HAP-1 (cell line): ENCODE data around the gene GDF7.

ENCODE experiments used
- DNase-seq, 2 experiments: peaks; one replicate each; pipeline ENCODE4 v3.0.0-alpha.2; 2016 to 2020; ENCODE audit warnings: low spot score in 2 of 2
- H3K27me3 ChIP-seq: fragments of 250-450 bp; sonication (Bioruptor Pico); 2 replicates; pipeline ENCODE4 v1.5.1; 2020; ENCODE audit warnings: low read depth, mild to moderate bottlenecking, moderate library complexity
- H3K36me3 ChIP-seq: fragments of 250-450 bp; sonication (Bioruptor Pico); replicated peaks from 2 replicates; pipeline ENCODE4 v1.5.1; 2020; ENCODE audit warnings: mild to moderate bottlenecking
- H3K4me1 ChIP-seq: fragments of 250-450 bp; sonication (Bioruptor Pico); 2 replicates; pipeline ENCODE4 v1.5.1; 2020; ENCODE audit warnings: mild to moderate bottlenecking
- H3K4me3 ChIP-seq: fragments of 250-450 bp; sonication (Bioruptor Pico); 2 replicates; pipeline ENCODE4 v1.5.1; 2020; ENCODE audit warnings: mild to moderate bottlenecking, moderate library complexity
- H3K9me3 ChIP-seq: fragments of 250-450 bp; sonication (Bioruptor Pico); 2 replicates; pipeline ENCODE4 v1.5.1; 2020; ENCODE audit warnings: mild to moderate bottlenecking, moderate library complexity
- in situ Hi-C: fragments of 300-500 bp; cut with MboI; formaldehyde crosslinking; loops from 3 replicates; pipeline ENCODE4 v1.14.3; 2020; ENCODE audit warnings: low sequenced_read_pairs, inconsistent platforms, mixed read lengths

GDF7 gene

DNA sequence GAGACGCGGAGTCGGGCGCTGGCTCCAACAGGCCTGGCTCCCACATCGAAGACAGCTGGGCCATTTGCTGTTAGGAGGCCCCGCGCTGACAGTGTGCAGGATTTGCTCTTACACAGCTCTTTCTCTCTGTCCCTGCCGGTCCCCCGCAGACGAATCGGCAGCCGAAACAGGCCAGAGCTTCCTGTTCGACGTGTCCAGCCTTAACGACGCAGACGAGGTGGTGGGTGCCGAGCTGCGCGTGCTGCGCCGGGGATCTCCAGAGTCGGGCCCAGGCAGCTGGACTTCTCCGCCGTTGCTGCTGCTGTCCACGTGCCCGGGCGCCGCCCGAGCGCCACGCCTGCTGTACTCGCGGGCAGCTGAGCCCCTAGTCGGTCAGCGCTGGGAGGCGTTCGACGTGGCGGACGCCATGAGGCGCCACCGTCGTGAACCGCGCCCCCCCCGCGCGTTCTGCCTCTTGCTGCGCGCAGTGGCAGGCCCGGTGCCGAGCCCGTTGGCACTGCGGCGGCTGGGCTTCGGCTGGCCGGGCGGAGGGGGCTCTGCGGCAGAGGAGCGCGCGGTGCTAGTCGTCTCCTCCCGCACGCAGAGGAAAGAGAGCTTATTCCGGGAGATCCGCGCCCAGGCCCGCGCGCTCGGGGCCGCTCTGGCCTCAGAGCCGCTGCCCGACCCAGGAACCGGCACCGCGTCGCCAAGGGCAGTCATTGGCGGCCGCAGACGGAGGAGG is 3.5 kb downstream of the GDF7 start:
- Histone ChIP-seq H3K4me3 (no peak overlapping the region), H3K36me3 (no peaks in the 10 kb centered on the region; the same call in 1 of the 2 replicates), H3K4me1 (peaks cover 4% of the 10 kb centered on the region; the same call in 1 of the 2 replicates), H3K27me3 (no peaks in the 10 kb centered on the region), H3K9me3 (no peaks in the 10 kb centered on the region)
- in situ Hi-C loops, result loop anchor here (25.0 kb wide), 2 partner anchors 442 to 642 kb away; partner anchors contain the start of gene TDRD15
- DNase-seq, result no peak

- Histone ChIP-seq H3K4me3 (no peak overlapping the region), H3K4me1 (peaks cover 4% of the 10 kb centered on the region; the same call in 1 of the 2 replicates), H3K27me3 (no peaks in the 10 kb centered on the region), H3K36me3 (no peaks in the 10 kb centered on the region; the same call in 1 of the 2 replicates), H3K9me3 (no peaks in the 10 kb centered on the region)
- in situ Hi-C loops, result loop anchor here (25.0 kb wide), 2 partner anchors 441 to 641 kb away; partner anchors contain the start of gene TDRD15
- no peak for DNase-seq
Observed at GRCh38 chr2:20671036-20671735, 4.2 kb downstream of the GDF7 start.

DNA sequence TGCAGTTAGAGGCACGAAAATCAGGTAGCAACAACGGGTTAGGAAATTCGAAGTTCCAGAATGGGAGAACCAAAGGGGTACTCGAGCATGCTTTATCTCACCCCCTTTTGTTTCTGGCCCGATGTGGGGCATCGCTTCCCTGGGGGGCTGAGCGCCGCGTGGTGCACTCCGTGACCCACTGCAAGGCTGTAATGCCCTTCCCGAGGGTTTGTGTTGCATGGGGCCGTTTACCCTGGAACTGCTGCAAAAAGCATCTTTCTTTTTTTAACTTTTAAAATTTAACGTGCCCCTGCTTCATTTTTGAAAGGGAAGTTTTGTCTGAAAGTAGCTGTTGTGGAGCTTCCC is 4.8 kb downstream of the GDF7 start:
- H3K36me3 ChIP-seq, result no peaks in the 10 kb centered on the region; the same call in 1 of the 2 replicates
- no peaks in the 10 kb centered on the region for H3K9me3 ChIP-seq
- DNase-seq, result no peak
- H3K27me3 ChIP-seq, result no peaks in the 10 kb centered on the region
- H3K4me3 ChIP-seq, result no peak overlapping the region
- in situ Hi-C loops, result loop anchor here (25.0 kb wide), 2 partner anchors 441 to 641 kb away; partner anchors contain the start of gene TDRD15
- peaks cover 4% of the 10 kb centered on the region; the same call in 1 of the 2 replicates for H3K4me1 ChIP-seq

DNA sequence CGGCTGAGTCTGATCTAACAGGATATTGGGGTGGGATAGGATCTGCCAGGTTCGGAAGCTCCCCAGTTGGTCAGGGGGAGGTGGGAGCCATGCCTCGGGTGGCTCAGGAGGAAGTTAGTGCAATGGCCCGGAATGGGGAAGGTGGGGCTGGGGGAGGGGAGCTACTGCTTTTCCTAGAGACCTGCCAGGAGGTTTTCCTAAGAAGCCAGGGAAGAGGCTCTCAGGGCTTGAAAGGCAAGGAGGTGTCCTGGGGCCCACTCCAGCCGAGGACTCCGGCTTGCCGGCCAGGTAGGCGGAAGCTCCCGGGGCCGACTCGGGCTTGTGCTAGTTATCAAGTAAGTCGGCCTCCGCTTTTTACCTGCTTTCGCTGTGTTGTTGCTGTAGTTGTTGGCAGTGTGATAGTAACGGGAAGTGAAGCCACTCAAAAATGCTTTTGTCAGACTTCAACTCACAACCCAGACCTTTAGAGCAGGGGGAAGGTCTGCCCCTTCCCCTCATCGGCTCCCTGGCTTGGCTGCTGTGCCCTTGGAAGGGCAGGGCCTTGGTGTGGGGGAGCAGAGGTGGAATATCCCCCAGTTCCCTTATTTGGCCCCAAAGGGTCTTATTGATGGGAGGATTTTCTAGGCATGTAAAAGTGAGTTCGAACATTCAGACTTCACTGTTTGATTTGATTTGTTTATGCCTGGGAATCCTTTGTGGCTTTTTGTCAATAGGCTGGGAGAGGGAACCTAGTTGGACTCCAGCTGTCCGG is 5.4 kb downstream of the GDF7 start:
- Histone ChIP-seq H3K4me3 (no peak overlapping the region), H3K9me3 (no peaks in the 10 kb centered on the region), H3K27me3 (no peaks in the 10 kb centered on the region), H3K36me3 (no peaks in the 10 kb centered on the region; the same call in 1 of the 2 replicates), H3K4me1 (peaks cover 7% of the 10 kb centered on the region)
- DNase-seq, result no peak
- in situ Hi-C loops, result loop anchor here (25.0 kb wide), 2 partner anchors 440 to 640 kb away; partner anchors contain the start of gene TDRD15

- H3K4me1 ChIP-seq, result peaks cover 16% of the 10 kb centered on the region
- in situ Hi-C loops, result loop anchor here (25.0 kb wide), 2 partner anchors 439 to 639 kb away; partner anchors contain the start of gene TDRD15
- H3K36me3 ChIP-seq, result no peaks in the 10 kb centered on the region; the same call in 1 of the 2 replicates
- H3K9me3 ChIP-seq, result no peaks in the 10 kb centered on the region
- DNase-seq, result no peak
- H3K27me3 ChIP-seq, result no peaks in the 10 kb centered on the region
- no peak overlapping the region for H3K4me3 ChIP-seq
Observed at GRCh38 chr2:20673686-20674308, 6.9 kb downstream of the GDF7 start.

DNA sequence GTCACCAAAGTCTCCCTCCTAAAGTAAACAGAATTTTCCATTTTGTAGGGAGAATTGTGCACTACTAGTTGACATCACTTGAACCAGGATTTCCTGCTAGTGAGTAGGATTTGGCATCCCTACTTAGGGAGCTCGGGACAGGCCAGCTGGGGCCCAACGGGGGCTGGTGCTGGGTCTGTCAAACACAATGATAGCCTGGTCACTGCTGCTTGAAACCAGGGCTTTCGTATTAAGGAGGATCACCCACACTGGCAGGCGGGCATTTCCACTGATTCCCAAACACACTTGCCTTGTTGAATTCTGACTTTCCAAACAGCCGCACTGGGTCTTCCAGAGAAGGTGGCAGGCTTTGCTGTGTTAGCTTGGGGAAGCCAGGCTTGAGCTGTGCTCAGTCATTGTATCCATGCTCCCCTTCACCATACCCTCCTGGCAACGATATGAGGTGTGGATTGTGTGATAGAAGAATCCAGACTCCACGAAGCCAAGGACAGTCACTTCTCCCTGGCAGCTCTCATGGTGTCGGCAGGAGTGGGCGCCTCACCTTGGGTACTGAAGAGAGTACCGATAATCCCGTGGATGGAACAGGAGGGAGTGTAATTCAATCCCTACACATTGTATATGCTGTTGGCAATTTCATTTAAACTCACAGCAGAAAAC is 7.5 kb downstream of the GDF7 start:
- in situ Hi-C loops, result loop anchor here (25.0 kb wide), 2 partner anchors 438 to 638 kb away; partner anchors contain the start of gene TDRD15
- no peaks in the 10 kb centered on the region for H3K9me3 ChIP-seq
- no peaks in the 10 kb centered on the region; the same call in 1 of the 2 replicates for H3K36me3 ChIP-seq
- H3K4me3 ChIP-seq, result no peak overlapping the region
- DNase-seq, result no peak
- peaks cover 19% of the 10 kb centered on the region for H3K4me1 ChIP-seq
- no peaks in the 10 kb centered on the region for H3K27me3 ChIP-seq

GRCh38 chr2:20674974-20675679 is 8.2 kb downstream of the GDF7 start:
- no peak for DNase-seq
- Histone ChIP-seq H3K9me3 (no peaks in the 10 kb centered on the region), H3K4me1 (peaks cover 19% of the 10 kb centered on the region), H3K27me3 (no peaks in the 10 kb centered on the region), H3K36me3 (no peaks in the 10 kb centered on the region; the same call in 1 of the 2 replicates), H3K4me3 (no peak overlapping the region)
- in situ Hi-C loops, result loop anchor here (25.0 kb wide), 2 partner anchors 437 to 637 kb away; partner anchors contain the start of gene TDRD15

- no peak for DNase-seq
- in situ Hi-C loops, result no loop called here
- Histone ChIP-seq H3K27me3 (no peaks in the 10 kb centered on the region), H3K9me3 (no peaks in the 10 kb centered on the region), H3K4me1 (peaks cover 19% of the 10 kb centered on the region), H3K36me3 (no peaks in the 10 kb centered on the region; the same call in 1 of the 2 replicates), H3K4me3 (no peak overlapping the region)
Observed at GRCh38 chr2:20675701-20676352, 8.9 kb downstream of the GDF7 start.

DNA sequence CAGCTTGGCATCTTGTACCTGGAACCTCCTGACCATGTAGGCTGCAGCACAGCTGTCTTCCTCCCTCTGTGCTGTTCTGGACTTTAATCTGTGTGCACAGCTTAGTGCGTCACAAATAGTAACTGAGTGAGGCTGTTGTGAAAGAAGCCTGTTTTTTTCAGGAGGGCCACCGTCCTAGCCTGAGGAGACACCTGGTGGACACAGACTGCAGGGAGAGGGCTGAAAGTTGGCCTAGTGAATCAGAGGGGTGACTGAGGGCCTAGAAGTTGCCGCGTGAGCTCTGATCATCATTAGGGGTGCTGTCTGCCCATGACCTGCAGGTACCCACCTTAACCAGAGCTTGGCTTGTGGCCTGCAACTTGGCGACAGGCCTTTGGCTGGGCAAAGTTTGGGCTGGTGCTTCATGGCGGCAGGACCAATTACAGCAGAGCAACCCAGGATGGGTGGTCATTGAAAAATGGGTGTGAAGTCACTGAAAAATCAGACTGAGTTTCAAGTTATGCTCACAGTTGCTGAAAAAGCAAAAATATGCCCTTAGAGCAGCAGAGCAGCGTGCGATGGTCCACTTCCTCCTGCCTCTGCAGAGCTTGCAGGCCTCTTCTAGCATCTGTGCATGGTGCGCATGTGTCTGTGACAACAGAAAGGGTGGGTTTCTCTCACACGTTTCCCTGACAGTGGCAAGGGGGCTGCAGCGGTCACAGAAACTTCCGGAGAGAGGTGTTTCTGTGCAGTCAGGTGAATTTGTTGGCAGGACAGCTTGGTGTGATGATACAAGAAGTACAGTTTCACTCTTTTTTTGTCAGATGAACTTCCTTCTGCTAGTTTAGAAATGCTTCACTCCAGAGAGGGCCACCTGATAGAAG is 9.6 kb downstream of the GDF7 start:
- DNase-seq, result no peak
- Histone ChIP-seq H3K36me3 (no peaks in the 10 kb centered on the region; the same call in 1 of the 2 replicates), H3K4me3 (no peak overlapping the region), H3K4me1 (peaks cover 19% of the 10 kb centered on the region), H3K9me3 (no peaks in the 10 kb centered on the region), H3K27me3 (no peaks in the 10 kb centered on the region)
- in situ Hi-C loops, result no loop called here

DNA sequence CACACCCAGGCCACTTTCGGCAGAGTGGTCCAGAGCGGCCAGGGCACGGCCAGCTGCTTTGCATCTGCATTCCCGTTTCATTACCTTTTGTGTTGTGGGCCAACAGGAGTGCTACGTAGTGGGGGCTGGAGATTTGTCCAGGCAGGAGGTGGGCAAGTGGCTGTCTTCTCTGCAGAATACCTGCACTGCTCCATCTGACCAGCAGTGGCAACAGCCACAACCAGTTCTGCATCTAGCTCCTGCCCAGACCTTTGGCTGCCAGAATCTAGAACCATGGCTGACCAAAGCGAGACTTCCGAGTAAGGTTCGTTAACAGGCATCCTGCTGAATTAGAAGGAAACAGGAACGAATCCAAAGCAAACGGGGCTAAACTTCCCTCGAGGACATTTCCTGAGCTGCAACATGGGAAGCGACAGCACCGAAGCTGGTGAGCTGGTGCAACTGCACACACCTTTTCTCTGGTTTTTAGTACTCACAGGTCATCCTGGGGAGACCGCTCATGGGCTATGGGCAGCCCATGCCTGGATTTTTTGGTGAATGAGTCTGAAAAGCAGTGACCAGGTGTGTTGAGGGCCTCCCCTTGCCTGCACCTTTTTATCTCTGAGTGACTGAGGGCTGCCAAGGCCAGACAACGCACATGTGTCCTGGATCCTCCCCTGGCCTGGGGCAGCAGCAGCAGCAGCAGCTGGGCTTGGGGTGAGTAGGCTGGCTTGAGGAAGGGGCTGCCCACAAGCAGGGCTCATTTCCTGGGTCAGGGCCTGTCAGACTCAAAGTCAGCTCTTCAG is 10.5 kb downstream of the GDF7 start:
- Histone ChIP-seq H3K4me1 (peaks cover 19% of the 10 kb centered on the region), H3K27me3 (no peaks in the 10 kb centered on the region), H3K9me3 (no peaks in the 10 kb centered on the region), H3K4me3 (no peak overlapping the region), H3K36me3 (peaks cover 3% of the 10 kb centered on the region; the same call in 1 of the 2 replicates)
- peak in 1 of 2 experiments; percentile 38 for DNase-seq
- in situ Hi-C loops, result no loop called here

GRCh38 chr2:20678086-20678395 is 11.1 kb downstream of the GDF7 start:
- H3K4me3 ChIP-seq, result no peak overlapping the region
- H3K36me3 ChIP-seq, result peaks cover 3% of the 10 kb centered on the region; the same call in 1 of the 2 replicates
- in situ Hi-C loops, result no loop called here
- peaks cover 19% of the 10 kb centered on the region for H3K4me1 ChIP-seq
- no peaks in the 10 kb centered on the region for H3K9me3 ChIP-seq
- no peaks in the 10 kb centered on the region for H3K27me3 ChIP-seq
- no peak for DNase-seq
